AG10803 (cell line): Measurements from ENCODE around the gene GGACT.
"Not testable (repeated sequence)": the region's sequence is repeated elsewhere in the genome, so short reads cannot be mapped to it uniquely, and the experiment has no call there.

Experiments
- DNase-seq: peaks from one replicate; pipeline ENCODE4 v3.0.0; 2010; ENCODE audit warnings: low read depth
- H3K4me3 ChIP-seq: 2 replicates; pipeline ENCODE4 v1.5.1; 2011; ENCODE audit warnings: mild to moderate bottlenecking, low read length, control low read depth
- TF ChIP-seq, protein P1 (sequence below): conservative IDR thresholded peaks from 2 replicates; pipeline ENCODE4 v1.5.1; 2011; ENCODE audit warnings: mild to moderate bottlenecking, low read length, control low read depth, inconsistent platforms

GGACT gene

DNA sequence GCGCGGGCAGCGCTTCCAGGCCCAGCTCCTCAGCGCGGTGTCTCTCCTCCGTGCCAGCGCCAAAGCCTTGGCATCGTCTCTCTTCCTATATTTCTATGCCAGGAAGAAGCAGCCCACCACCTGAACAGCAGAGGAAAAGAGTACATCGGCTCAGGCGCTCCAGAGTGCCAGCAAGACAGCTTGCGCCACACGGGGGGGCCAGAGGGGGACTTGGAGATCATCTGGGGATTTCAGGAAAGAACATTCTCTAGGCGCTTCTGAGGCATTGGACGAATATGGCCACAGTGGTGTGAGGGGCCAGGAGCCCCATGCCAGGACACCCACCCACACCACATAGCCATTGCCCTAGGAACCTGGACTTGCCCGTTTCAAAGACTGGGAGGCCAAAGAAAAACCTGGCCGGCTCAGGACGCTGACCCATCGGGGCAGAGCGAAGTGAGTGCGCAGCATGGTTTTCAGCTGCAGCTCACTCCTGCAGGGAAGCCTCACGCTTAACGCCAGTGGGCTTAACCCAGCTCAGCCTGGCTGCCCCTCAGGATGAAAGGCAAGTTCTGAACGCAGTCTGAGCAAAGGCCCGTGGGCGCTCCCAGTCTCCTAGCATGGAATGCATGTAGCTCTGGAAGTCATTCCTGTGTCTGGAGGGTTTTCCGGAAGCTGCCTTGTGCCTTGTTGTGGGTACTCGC is 62.1 kb downstream of the GGACT start:
- TF ChIP-seq, protein P1, sequence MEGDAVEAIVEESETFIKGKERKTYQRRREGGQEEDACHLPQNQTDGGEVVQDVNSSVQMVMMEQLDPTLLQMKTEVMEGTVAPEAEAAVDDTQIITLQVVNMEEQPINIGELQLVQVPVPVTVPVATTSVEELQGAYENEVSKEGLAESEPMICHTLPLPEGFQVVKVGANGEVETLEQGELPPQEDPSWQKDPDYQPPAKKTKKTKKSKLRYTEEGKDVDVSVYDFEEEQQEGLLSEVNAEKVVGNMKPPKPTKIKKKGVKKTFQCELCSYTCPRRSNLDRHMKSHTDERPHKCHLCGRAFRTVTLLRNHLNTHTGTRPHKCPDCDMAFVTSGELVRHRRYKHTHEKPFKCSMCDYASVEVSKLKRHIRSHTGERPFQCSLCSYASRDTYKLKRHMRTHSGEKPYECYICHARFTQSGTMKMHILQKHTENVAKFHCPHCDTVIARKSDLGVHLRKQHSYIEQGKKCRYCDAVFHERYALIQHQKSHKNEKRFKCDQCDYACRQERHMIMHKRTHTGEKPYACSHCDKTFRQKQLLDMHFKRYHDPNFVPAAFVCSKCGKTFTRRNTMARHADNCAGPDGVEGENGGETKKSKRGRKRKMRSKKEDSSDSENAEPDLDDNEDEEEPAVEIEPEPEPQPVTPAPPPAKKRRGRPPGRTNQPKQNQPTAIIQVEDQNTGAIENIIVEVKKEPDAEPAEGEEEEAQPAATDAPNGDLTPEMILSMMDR: no peak

DNA sequence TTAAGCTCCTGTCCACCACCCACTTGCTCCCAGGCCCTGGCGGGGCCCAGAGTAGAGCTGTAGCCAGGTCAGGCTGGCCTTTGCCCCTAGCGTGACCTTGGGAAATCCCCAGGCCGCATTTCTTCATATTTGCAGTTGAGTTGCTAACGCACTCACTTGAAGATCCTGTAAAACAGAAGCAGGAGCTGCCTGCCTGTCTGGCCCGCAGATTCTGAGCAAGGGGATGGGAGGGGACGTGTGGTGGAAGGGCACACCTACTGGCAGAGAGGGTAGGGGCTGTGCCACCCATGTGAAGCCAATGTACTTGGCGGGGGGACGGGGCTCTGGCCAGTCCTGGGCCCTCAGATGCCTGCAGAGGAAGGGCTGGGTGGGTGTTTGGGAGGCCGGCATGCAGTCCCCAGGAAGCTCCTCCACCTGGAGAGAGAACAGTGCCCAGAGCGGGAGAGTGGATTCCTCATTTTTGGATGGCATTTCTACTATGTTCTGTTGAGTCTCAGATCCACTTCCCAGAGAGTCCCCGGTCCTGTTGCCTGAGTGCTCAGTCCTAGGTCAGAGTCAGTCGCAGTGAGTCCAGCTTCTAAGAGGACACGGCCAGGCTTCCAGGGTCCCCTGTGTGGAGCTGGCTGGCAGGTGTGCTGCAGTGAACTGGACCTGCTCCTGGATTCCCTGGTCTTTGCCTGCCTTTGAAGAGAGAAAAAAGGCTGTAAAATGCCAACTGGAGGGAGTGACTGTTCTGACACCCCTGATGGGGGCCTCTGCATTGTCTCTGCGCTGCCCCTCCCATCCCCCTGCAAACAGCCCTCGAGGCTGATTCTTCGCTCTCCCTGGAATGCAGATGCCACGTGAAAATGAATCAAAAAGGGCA is 62.9 kb downstream of the GGACT start:
- no peak overlapping the region for H3K4me3 ChIP-seq
- TF ChIP-seq, protein P1: no peak
- no peak for DNase-seq

More for the DNA sequence above, 62.1 kb downstream of the GGACT start:
- DNase-seq: no peak
- H3K4me3 ChIP-seq: no peak overlapping the region

DNA sequence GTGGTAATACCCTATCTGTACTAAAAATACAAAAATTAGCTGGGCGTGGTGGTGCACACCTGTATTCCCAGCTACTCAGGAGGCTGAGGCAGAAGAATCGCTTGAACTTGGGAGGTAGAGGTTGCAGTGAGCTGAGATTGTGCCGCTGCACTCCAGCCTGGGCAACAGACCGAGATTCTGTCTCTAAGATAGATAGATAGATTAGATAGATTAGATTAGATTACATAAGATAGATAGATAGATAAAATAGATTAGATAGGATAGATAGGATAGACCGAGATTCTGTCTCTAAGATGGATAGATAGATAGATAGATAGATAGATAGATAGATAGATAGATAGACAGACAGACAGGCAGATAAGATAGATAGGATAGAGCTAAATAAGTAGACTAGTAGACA is 63.9 kb downstream of the GGACT start:
- not testable (repeated sequence) for DNase-seq, H3K4me3 ChIP-seq

DNA sequence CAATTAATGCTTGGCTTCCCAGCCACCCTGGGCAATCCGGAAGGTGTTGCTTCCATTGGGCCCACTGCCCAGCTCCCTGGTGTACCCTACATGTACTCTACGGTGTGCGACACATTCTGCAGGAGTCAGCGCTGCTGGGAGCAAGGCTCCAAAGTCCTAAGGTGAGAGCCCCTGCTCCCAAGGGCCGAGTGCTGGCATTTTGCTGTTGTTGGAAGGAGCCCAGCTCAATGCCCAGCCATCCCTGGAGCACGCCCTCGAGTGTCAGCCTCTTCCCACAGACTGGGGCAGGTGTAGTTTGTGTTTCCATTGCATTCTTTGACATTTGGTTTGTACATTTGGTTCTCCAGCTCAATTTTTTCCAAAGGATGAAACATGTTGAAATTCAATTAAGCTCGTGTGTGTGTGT is 64.6 kb downstream of the GGACT start:
- H3K4me3 ChIP-seq: no peak overlapping the region
- TF ChIP-seq, protein P1: no peak
- no peak for DNase-seq

DNA sequence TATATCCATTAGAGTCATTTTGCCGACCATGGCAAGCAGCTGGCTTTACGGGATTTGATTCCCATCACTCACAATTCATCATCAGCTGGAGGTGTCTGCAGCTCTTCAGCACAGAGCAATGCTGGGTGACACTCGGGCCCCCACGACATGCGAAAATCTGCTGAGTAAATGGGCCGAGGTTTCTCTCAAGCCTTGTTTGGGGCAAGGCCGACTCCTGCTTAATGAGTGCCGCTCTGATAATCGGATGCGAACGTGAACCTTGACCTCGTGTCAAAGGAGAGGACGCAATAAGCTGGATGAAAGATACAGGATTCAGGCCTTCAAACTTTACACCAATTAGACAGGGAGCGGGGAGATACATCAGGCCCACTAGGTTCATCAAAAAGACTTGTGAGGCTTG is 65.2 kb downstream of the GGACT start:
- H3K4me3 ChIP-seq: no peak overlapping the region
- TF ChIP-seq, protein P1: no peak
- no peak for DNase-seq

DNA sequence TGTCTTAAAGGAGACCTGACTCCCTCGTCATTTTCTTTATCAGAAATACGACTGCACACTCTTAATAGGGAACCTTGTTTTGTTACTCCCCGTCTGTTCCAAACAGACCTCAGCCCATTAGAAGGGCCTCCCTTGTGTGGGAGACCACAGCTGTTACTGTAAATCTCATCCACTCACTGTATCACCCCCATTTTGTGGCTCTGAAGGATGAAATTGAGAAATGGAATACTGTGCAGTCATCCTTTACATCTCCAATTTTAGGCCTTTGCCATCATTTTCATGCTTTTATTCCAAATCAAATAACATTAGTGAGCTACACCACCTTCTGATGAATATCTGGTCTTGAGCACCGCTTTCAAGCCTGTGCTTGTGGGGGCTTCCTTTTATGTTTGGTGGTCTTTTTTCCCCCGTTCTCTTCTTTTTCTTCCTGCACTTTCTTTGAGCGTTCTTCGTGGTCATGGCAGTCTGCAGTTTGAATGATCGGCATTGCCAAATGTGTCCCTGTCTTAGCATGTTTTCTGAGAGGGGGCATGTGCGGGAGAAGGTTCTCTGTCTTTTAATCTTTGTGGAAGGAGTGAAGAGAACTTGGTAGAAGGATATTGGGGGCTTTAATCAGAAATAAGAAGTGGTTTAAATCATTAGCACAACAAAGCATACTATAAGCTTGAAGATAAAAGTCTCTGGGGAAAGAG is 65.8 kb downstream of the GGACT start:
- TF ChIP-seq, protein P1: no peak
- H3K4me3 ChIP-seq: no peak overlapping the region
- no peak for DNase-seq

DNA sequence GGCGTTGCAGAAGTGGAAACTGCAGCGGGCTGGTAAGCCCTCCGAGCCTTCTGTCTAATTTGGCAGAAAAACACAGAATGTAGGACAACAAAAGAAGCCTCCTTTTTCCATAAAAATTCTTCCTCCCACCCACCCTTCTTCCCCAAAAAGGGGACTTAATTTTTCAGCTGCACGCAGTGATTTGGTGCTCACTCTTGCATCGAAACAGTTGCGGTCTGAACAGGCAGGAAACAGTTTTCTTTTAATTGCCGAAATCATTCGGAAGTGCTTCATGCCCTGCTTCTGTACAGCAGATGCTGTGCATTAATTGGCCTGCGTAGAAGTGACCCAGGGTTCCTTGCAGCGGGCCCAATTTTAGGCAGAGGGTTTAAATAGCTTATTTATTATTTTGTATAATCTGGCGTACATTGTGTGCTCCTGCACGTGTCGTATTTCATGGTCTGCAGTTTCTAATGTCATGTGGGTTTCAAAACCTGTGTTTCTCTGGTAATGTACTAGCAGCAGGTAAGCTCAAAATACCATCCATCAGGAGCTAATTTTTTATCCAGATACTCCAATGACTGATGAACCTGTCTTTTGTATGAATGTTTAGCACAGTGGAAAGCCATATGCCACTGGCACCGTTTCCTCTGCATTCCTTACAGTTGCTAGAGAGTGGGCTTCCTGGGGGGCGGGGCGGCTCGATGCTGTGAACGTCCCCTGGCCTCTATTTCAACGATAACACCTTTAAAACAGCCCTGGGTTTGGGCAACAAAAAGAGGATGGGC is 66.6 kb downstream of the GGACT start:
- H3K4me3 ChIP-seq: no peak overlapping the region
- TF ChIP-seq, protein P1: no peak
- no peak for DNase-seq
